ENCODE data around the gene ZC3H12C. TPM values are rescaled to one million over a fixed set of nuclear protein-coding genes. Genes with fewer than 3 reads are reported as not detected.

ZC3H12C gene
- total and polyA plus RNA-seq, 2 of the 4 experiments (the other 2 are of a cell fraction) = 4.2 to 15.8 TPM

- POLR2A ChIA-PET (ENCODE audit: unreplicated experiment) = no interaction called here
- CTCF ChIA-PET = interaction anchor here (1.1 kb wide), 1 partner anchor 157 kb away, joined by 3 read pairs; no protein-coding TSS in a partner anchor
- Histone ChIP-seq H3K4me3 (ENCODE audit: insufficient read depth, low read depth, low read length) (no peak overlapping the region), H3K18ac (ENCODE audit: low read depth, low read length) (no peak overlapping the region), H2BK15ac (ENCODE audit: low read depth, low read length) (no peak overlapping the region), H2BK120ac (ENCODE audit: low read depth, low read length) (no peak overlapping the region), H3K14ac (replicated peaks; ENCODE audit: low read depth, low read length) (no peak overlapping the region), H3K4ac (ENCODE audit: low read depth, low read length) (no peak overlapping the region), H4K20me1 (ENCODE audit: insufficient read depth, low read length) (peaks cover 14% of the 10 kb centered on the region; the same call in 1 of the 2 replicates), H3K27ac (ENCODE audit: insufficient read depth, low read length) (no peak overlapping the region), H3K4me1 (ENCODE audit: control insufficient read depth, insufficient read depth, low read length) (peaks cover 8% of the 10 kb centered on the region), H3K4me2 (ENCODE audit: low read depth, low read length) (no peak overlapping the region), H3K27me3 (ENCODE audit: control insufficient read depth, insufficient read depth, low read length) (no peaks in the 10 kb centered on the region), H3K9ac (ENCODE audit: low read depth, low read length) (no peak overlapping the region), H3K23ac (ENCODE audit: low read depth, low read length) (peak overlapping the region; percentile 48), H2BK20ac (ENCODE audit: low read depth, low read length) (no peak overlapping the region), H3K9me3 (ENCODE audit: control insufficient read depth, insufficient read depth, low read length) (no peaks in the 10 kb centered on the region), H2AFZ (replicated peaks; ENCODE audit: low read length, poor library complexity) (no peak overlapping the region), H2AK9ac (replicated peaks; ENCODE audit: low read depth, low read length, poor library complexity) (no peak overlapping the region), H3K36me3 (ENCODE audit: control insufficient read depth, insufficient read depth, low read length) (peaks cover 2% of the 10 kb centered on the region; the same call in 1 of the 2 replicates), H3K79me1 (ENCODE audit: low read depth in 1 of 2, low read length in 2 of 2) (peaks cover 10 to 53% of the 10 kb centered on the region in 2 experiments), H4K91ac (ENCODE audit: insufficient read depth, low read depth, low read length) (no peak overlapping the region), H3K56ac (ENCODE audit: extremely low read depth, insufficient read depth, low read length) (no peak overlapping the region), H4K5ac (ENCODE audit: low read depth, low read length) (no peak overlapping the region), H3K9me1 (ENCODE audit: insufficient read depth, low read length) (peaks cover 7% of the 10 kb centered on the region; the same call in 1 of the 2 replicates), H4K8ac (ENCODE audit: low read depth in 2 of 2, low read length in 2 of 2) (no peak overlapping the region), H2AK5ac (ENCODE audit: low read depth, low read length) (0 out of 2 replicates have a peak overlapping the region, but pooled peaks have one; percentile 51), H2BK5ac (ENCODE audit: low read depth, low read length, poor library complexity, severe bottlenecking) (no peak overlapping the region)
- in situ Hi-C loops (cut with MboI; ENCODE audit: low sequenced_read_pairs) (no loop called here), intact Hi-C loops (cut with micrococcal nuclease) (no loop called here), dilution Hi-C loops (cut with HindIII; ENCODE audit: low sequenced_read_pairs, unreplicated experiment) (no loop called here)
- WGBS, 2 experiments (ENCODE audit: extremely low coverage in 2 of 2, insufficient read length in 1 of 2) = 100% methylated on average over 1 of the region's 5 CpGs; no CpG with 5 or more reads in 1 of the 2 experiments
- TF ChIP-seq CEBPB (IDR thresholded peaks at IDR 0.05; ENCODE audit: low read depth, low read length) (no peak), ELK1 (IDR thresholded peaks at IDR 0.05; ENCODE audit: borderline replicate concordance, low read depth, low read length) (no peak), CHD1 (IDR thresholded peaks at IDR 0.05; ENCODE audit: low read depth, low read length) (no peak)
- no peak for ATAC-seq (ENCODE audit: low read depth)
- BruUV-seq (replicated peaks) = no TSS peak
- DNase-seq = no peak
These were observed 3.3 kb downstream of the ZC3H12C start for GRCh38 chr11:110096496-110096895.

Data from IMR-90 (cell line).